ENCODE results near the gene AKAP13.
A peak's percentile ranks its signal among the peaks of the same experiment; 100 is the strongest.

The AKAP13 gene

GRCh38 chr15:85725564-85725963 lies 345.2 kb downstream of the AKAP13 start:
- Mint-ChIP-seq H3K36me3 (ENCODE audit: low read depth) (peaks cover 64% of the 10 kb centered on the region), H3K27ac (peak overlapping the region; percentile 86), H3K9me3 (no peaks in the 10 kb centered on the region), H3K27me3 (ENCODE audit: low read depth, poor library complexity) (no peaks in the 10 kb centered on the region), H3K4me3 (no peak overlapping the region), H3K4me1 (no peaks in the 10 kb centered on the region)
- TF ChIP-seq CTCF (IDR thresholded peaks at IDR 0.05), result no peak
- DNase-seq, result no peak

GRCh38 chr15:85726454-85726853 lies 346.1 kb downstream of the AKAP13 start:
- Mint-ChIP-seq H3K4me3 (no peak overlapping the region), H3K9me3 (peaks cover 2% of the 10 kb centered on the region), H3K36me3 (ENCODE audit: low read depth) (peaks cover 66% of the 10 kb centered on the region), H3K27ac (no peak overlapping the region), H3K4me1 (no peaks in the 10 kb centered on the region), H3K27me3 (ENCODE audit: low read depth, poor library complexity) (no peaks in the 10 kb centered on the region)
- no peak for DNase-seq
- no peak for TF ChIP-seq CTCF (IDR thresholded peaks at IDR 0.05)

GRCh38 chr15:85727068-85727467 lies 346.7 kb downstream of the AKAP13 start:
- Mint-ChIP-seq H3K9me3 (peaks cover 6% of the 10 kb centered on the region), H3K4me1 (no peaks in the 10 kb centered on the region), H3K27me3 (ENCODE audit: low read depth, poor library complexity) (peaks cover 3% of the 10 kb centered on the region), H3K27ac (no peak overlapping the region), H3K4me3 (no peak overlapping the region), H3K36me3 (ENCODE audit: low read depth) (peaks cover 69% of the 10 kb centered on the region)
- no peak for DNase-seq
- TF ChIP-seq CTCF (IDR thresholded peaks at IDR 0.05), result no peak

GRCh38 chr15:85730001-85730820 lies 349.8 kb downstream of the AKAP13 start:
- peaks cover 3% of the 10 kb centered on the region for H3K27me3 Mint-ChIP-seq (ENCODE audit: low read depth, poor library complexity)
- peaks cover 34% of the 10 kb centered on the region for H3K9me3 Mint-ChIP-seq
- peak overlapping the region; percentile 52 for H3K27ac Mint-ChIP-seq
- no peak overlapping the region for H3K4me3 Mint-ChIP-seq
- peak; percentile 37 for DNase-seq
- TF ChIP-seq CTCF (IDR thresholded peaks at IDR 0.05), result peak; percentile 68
- H3K4me1 Mint-ChIP-seq, result no peaks in the 10 kb centered on the region
- H3K36me3 Mint-ChIP-seq (ENCODE audit: low read depth), result peaks cover 79% of the 10 kb centered on the region

GRCh38 chr15:85733416-85733815 lies 353.0 kb downstream of the AKAP13 start:
- Mint-ChIP-seq H3K27ac (no peak overlapping the region), H3K27me3 (ENCODE audit: low read depth, poor library complexity) (peaks cover 3% of the 10 kb centered on the region), H3K9me3 (peaks cover 36% of the 10 kb centered on the region), H3K4me1 (no peaks in the 10 kb centered on the region), H3K4me3 (no peak overlapping the region), H3K36me3 (ENCODE audit: low read depth) (peaks cover 97% of the 10 kb centered on the region)
- no peak for TF ChIP-seq CTCF (IDR thresholded peaks at IDR 0.05)
- no peak for DNase-seq

- no peak overlapping the region for H3K4me3 Mint-ChIP-seq
- peaks cover 2% of the 10 kb centered on the region for H3K4me1 Mint-ChIP-seq
- H3K36me3 Mint-ChIP-seq (ENCODE audit: low read depth), result peaks cover 98% of the 10 kb centered on the region
- DNase-seq, result no peak
- TF ChIP-seq CTCF (IDR thresholded peaks at IDR 0.05), result no peak
- no peak overlapping the region for H3K27ac Mint-ChIP-seq
- peaks cover 30% of the 10 kb centered on the region for H3K9me3 Mint-ChIP-seq
- no peaks in the 10 kb centered on the region for H3K27me3 Mint-ChIP-seq (ENCODE audit: low read depth, poor library complexity)
Measured at GRCh38 chr15:85737061-85737460, 356.7 kb downstream of the AKAP13 start.

Measured in nephron progenitor cell (in vitro differentiated cells).